Thyroid gland (tissue), 4 donors: Measurements from ENCODE around the gene ARPC4.

ENCODE experiments used
- CTCF ChIP-seq, 6 experiments: fragments of 200-600 bp in 3 of 6; fragments of 450-650 bp in 3 of 6; sonication (generic) in 3 of 6; IDR thresholded peaks; one replicate each; pipeline ENCODE4 v1.5.1; 2016 to 2019; ENCODE audit warnings: antibody characterized with exemption in 6 of 6, mild to moderate bottlenecking in 2 of 6, inconsistent platforms in 1 of 6, moderate library complexity in 1 of 6
- POLR2A ChIP-seq, 2 donors: fragments of 450-650 bp; IDR thresholded peaks; one replicate each; pipeline ENCODE4 v1.6.1; 2017; ENCODE audit warnings: antibody characterized with exemption in 2 of 2, mild to moderate bottlenecking in 2 of 2, moderate library complexity in 1 of 2

GRCh38 chr3:9843715-9844438 lies 51.0 kb downstream of the ARPC4 start, which contains the start of gene RPUSD3:
- TF ChIP-seq CTCF (IDR thresholded peaks at IDR 0.05) (no peak), POLR2A (IDR thresholded peaks at IDR 0.05) (peak in 1 of 2 donors; percentile 93)
